Mesothelial cell of epicardium (in vitro differentiated cells): Measurements from ENCODE around the gene SGK1. TPM values are rescaled to one million over a fixed set of nuclear protein-coding genes. Genes with fewer than 3 reads are reported as not detected.
"Not testable (repeated sequence)": the region's sequence is repeated elsewhere in the genome, so short reads cannot be mapped to it uniquely, and the experiment has no call there.

ENCODE experiments used
- DNase-seq, 2 experiments: peaks; one replicate each; pipeline ENCODE4 v3.0.0; 2021; ENCODE audit warnings: low spot score in 2 of 2; ENCODE audit not compliant: unreplicated experiment in 2 of 2
- H3K27ac Mint-ChIP-seq: 2 replicates; pipeline ENCODE4 v1.8.0; 2021; ENCODE audit warnings: mixed read lengths
- H3K27me3 Mint-ChIP-seq: 2 replicates; pipeline ENCODE4 v1.8.0; 2021; ENCODE audit warnings: low read depth, mixed read lengths
- H3K36me3 Mint-ChIP-seq: 2 replicates; pipeline ENCODE4 v1.8.0; 2021; ENCODE audit warnings: mixed read lengths
- H3K4me1 Mint-ChIP-seq: 2 replicates; pipeline ENCODE4 v1.8.0; 2021; ENCODE audit warnings: mixed read lengths
- H3K4me3 Mint-ChIP-seq: 2 replicates; pipeline ENCODE4 v1.8.0; 2021; ENCODE audit warnings: mild to moderate bottlenecking, moderate library complexity, mixed read lengths
- H3K9me3 Mint-ChIP-seq: 2 replicates; pipeline ENCODE4 v1.8.0; 2021; ENCODE audit warnings: mixed read lengths
- CTCF ChIP-seq: fragments of 200-600 bp; sonication (generic); IDR thresholded peaks from one replicate; pipeline ENCODE4 v1.5.0; 2021; ENCODE audit warnings: antibody characterized with exemption; ENCODE audit not compliant: unreplicated experiment
- total RNA-seq: library from RNA; stranded (reverse); gene quantifications from 3 replicates; pipeline ENCODE4 v1.2.1, GENCODE V29; 2021

The SGK1 gene
- total RNA-seq, 1 donor from 2014 or later, result 44.5 TPM

DNA sequence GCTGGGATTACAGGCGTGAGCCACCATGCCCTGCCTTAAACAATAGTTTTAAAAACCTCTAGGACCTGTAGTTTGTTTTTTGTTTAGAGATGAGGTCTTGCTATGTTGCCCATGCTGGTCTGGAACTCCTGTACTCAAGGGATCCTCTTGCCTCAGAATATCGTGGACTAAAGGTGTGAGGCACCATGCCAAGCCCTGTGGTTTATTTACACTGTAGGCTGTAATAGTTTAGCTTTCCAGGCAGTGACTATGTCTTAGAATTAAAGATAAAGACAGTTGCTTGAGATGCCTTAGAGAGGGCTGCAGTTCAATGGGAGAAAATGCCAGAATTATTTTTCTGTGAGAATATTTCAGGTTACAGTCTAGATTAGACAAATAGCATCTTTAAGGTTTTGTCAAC is 72.9 kb downstream of the SGK1 start:
- no peak for DNase-seq
- peaks cover 3% of the 10 kb centered on the region for H3K9me3 Mint-ChIP-seq
- TF ChIP-seq CTCF, result no peak
- H3K36me3 Mint-ChIP-seq, result no peaks in the 10 kb centered on the region
- no peak overlapping the region for H3K4me3 Mint-ChIP-seq
- no peak overlapping the region for H3K27ac Mint-ChIP-seq
- no peaks in the 10 kb centered on the region for H3K27me3 Mint-ChIP-seq
- H3K4me1 Mint-ChIP-seq, result peaks cover 29% of the 10 kb centered on the region

- H3K36me3 Mint-ChIP-seq, result no peaks in the 10 kb centered on the region
- no peak for TF ChIP-seq CTCF
- H3K9me3 Mint-ChIP-seq, result peaks cover 3% of the 10 kb centered on the region
- no peak overlapping the region for H3K4me3 Mint-ChIP-seq
- H3K27me3 Mint-ChIP-seq, result no peaks in the 10 kb centered on the region
- H3K27ac Mint-ChIP-seq, result no peak overlapping the region
- DNase-seq, result no peak
- H3K4me1 Mint-ChIP-seq, result peaks cover 23% of the 10 kb centered on the region
Measured at GRCh38 chr6:134240665-134241431, 77.1 kb downstream of the SGK1 start.

- no peak for TF ChIP-seq CTCF
- H3K9me3 Mint-ChIP-seq, result peaks cover 3% of the 10 kb centered on the region
- H3K4me3 Mint-ChIP-seq, result no peak overlapping the region
- no peak overlapping the region for H3K27ac Mint-ChIP-seq
- DNase-seq, result no peak
- H3K4me1 Mint-ChIP-seq, result peaks cover 22% of the 10 kb centered on the region
- no peaks in the 10 kb centered on the region for H3K27me3 Mint-ChIP-seq
- no peaks in the 10 kb centered on the region for H3K36me3 Mint-ChIP-seq
Measured at GRCh38 chr6:134238960-134239795, 78.7 kb downstream of the SGK1 start.

- Mint-ChIP-seq H3K27ac (no peak overlapping the region), H3K9me3 (peaks cover 3% of the 10 kb centered on the region), H3K27me3 (no peaks in the 10 kb centered on the region), H3K36me3 (no peaks in the 10 kb centered on the region), H3K4me3 (no peak overlapping the region), H3K4me1 (peaks cover 22% of the 10 kb centered on the region)
- DNase-seq, result no peak
- TF ChIP-seq CTCF, result no peak
Measured at GRCh38 chr6:134238006-134238405, 79.9 kb downstream of the SGK1 start.

DNA sequence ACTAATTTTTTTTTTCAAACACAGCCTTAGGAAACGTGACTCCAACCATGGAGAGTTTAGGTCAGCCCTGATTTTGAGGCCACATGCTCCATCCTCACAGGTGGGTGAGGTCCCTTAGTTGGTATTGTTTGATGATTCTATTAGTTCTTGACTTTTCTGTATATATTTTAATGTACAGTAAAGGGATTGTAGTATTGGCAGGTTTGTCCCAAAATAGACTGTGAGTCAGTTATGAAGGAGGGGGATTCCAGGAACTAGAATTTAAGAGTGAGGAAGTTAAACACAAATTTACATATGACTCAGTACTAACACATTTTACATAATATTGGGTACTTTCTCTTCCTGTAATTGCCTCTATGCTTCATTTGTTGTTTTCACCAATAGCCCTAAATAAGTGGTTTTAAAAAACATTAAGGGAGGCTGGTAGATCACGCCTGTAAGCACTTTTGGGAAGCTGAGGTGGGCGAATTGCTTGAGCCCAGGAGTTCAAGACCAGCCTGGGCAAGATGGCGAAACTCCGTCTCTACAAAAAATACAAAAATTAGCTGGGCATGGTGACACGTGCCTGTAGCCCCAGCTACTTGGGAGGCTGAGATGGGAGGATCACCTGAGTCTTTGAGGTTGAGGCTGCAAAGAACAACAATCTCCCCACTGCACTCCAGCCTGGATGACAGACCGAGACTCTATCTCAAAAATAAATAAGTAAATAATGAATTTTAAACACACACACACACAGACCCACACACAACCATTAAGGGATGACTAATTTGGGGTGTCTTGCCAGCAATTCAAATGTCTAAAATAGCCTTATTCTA is 81.8 kb downstream of the SGK1 start:
- Mint-ChIP-seq H3K9me3 (no peaks in the 10 kb centered on the region), H3K27me3 (no peaks in the 10 kb centered on the region), H3K36me3 (no peaks in the 10 kb centered on the region), H3K4me3 (no peak overlapping the region), H3K27ac (no peak overlapping the region), H3K4me1 (peaks cover 22% of the 10 kb centered on the region)
- DNase-seq, result no peak
- TF ChIP-seq CTCF, result no peak

- not testable (repeated sequence) for DNase-seq, H3K27ac Mint-ChIP-seq, H3K27me3 Mint-ChIP-seq, H3K36me3 Mint-ChIP-seq, H3K4me3 Mint-ChIP-seq, H3K9me3 Mint-ChIP-seq
- peaks cover 17% of the 10 kb centered on the region for H3K4me1 Mint-ChIP-seq
Measured at GRCh38 chr6:134235334-134235733, 82.6 kb downstream of the SGK1 start.
